HUES64 (cell line): ENCODE measurements around the gene EHD4.

Source experiments
- H3K27ac ChIP-seq: 2 replicates; pipeline ENCODE4 v1.7.0; 2013; ENCODE audit warnings: low read depth, low read length, inconsistent platforms
- H3K27me3 ChIP-seq: 2 replicates; pipeline ENCODE4 v1.6.1; 2013; ENCODE audit warnings: mild to moderate bottlenecking, low read length; ENCODE audit not compliant: insufficient read depth
- H3K36me3 ChIP-seq: 2 replicates; pipeline ENCODE4 v1.6.1; 2013; ENCODE audit warnings: mild to moderate bottlenecking, low read length; ENCODE audit not compliant: insufficient read depth
- H3K4me1 ChIP-seq: 2 replicates; pipeline ENCODE4 v1.6.1; 2013; ENCODE audit warnings: mild to moderate bottlenecking, low read length, moderate library complexity; ENCODE audit not compliant: insufficient read depth
- H3K4me3 ChIP-seq: 2 replicates; pipeline ENCODE4 v1.5.1; 2013; ENCODE audit warnings: mild to moderate bottlenecking, low read length, moderate library complexity
- H3K9ac ChIP-seq: 2 replicates; pipeline ENCODE4 v1.6.1; 2013; ENCODE audit warnings: mild to moderate bottlenecking, low read depth, low read length
- H3K9me3 ChIP-seq: 2 replicates; pipeline ENCODE4 v1.6.1; 2013; ENCODE audit warnings: low read depth, low read length; ENCODE audit not compliant: insufficient read depth
- WGBS: fragments of 150-250, 120-280 bp; methylation state at CpG from one replicate; pipeline ENCODE4 v1.1.7; 2013; ENCODE audit warnings: missing lambda C conversion rate; 5-methylcytosine and 5-hydroxymethylcytosine counted together

Gene EHD4

DNA sequence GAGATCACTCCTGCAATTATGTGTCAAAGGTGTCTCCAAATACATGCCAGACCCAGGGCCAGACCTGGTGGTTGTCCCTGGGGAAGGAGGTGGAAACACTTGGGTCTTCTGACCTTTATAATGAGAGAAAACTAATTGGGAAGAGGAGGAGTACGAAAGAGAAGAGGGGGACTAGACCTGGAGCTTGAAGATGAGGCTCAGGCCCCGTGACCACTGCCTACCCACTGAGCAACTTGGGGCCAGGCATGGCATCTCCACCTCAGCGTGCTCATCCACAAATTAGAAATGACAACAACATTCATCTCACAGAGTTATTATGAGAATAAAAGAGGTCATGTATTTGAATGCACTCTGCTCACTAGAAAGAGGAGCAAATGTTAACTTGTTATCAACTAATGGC lies 59.1 kb downstream of the EHD4 start:
- H3K27me3 ChIP-seq = no peaks in the 10 kb centered on the region
- WGBS = 95% methylated on average over 2 of the region's 3 CpGs
- peaks cover 38% of the 10 kb centered on the region for H3K36me3 ChIP-seq
- no peaks in the 10 kb centered on the region for H3K9me3 ChIP-seq
- H3K9ac ChIP-seq = no peak overlapping the region
- no peak overlapping the region for H3K27ac ChIP-seq
- no peak overlapping the region for H3K4me3 ChIP-seq
- no peaks in the 10 kb centered on the region for H3K4me1 ChIP-seq

DNA sequence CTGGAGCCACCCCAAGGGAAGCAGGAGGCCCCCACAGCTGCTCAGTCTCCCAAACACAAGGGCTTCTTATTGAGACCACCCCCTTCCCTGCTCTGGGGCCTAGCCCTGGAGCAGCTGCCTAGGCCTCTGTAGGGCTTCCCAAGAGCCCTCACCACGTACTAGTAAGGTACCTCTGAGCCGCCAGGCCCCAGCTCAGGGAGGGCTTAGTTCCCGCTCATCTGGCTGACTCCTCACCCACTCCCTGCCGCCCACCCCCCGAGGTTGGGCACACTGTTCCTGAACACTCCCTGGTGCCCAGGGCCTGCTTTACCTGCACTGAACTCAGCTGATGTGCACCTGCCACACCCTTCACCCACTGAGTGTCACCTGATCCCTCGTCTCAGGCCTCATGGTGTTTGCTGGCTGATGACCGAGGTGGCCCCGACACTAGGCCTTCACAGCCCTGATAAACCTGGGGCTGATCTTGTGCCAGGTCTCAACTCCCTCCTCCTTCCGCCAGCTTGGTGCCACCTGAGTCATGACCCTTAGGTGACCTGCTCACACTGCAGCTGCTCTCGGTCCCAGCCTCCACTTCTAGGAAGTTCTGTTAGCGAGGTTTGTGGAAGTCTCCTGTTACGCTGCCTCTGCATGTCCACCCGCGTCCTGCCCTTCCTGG lies 60.5 kb downstream of the EHD4 start:
- no peaks in the 10 kb centered on the region for H3K4me1 ChIP-seq
- H3K36me3 ChIP-seq = peaks cover 44% of the 10 kb centered on the region
- WGBS = 97% methylated on average over 14 of the region's 14 CpGs
- 0 out of 2 replicates have a peak, but pooled peaks cover 2% of the 10 kb centered on the region for H3K9me3 ChIP-seq
- no peak overlapping the region for H3K4me3 ChIP-seq
- H3K27me3 ChIP-seq = no peaks in the 10 kb centered on the region
- no peak overlapping the region for H3K27ac ChIP-seq
- no peak overlapping the region for H3K9ac ChIP-seq

DNA sequence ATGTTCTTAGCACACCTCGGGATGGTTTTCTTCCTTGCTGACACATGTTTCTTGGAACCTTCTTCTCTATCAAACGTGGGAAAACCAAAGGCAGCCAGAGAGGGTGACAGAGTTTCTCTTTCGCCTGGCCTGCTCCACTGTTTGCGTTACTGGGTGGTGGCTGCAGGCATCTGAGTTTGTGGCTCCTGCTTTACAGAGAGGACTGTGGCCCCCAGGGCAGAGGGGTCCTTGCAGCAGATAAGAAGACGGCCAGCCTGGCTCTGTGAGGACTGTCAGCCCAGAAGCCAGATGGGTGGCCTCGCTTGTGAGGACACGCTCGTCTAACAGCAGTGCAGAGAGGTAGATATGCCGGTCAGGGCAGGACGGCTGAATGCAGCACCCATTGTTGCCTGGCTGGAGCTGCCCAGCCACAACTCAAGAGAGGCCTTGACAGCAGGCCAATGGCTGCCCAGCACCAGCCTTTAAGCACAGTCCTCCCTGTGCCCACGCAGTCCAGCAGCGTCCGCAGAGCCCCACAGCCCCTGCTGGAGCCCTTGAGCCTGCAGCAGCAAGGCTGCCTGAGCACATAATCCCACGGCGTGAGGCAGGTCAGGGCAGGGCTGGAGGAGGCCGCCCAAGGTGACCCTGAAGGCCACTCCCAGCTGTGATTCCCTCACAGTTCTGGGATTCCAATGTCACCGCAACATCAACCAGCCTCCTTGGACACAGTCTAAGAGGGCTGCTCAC lies 63.5 kb downstream of the EHD4 start:
- Histone ChIP-seq H3K27me3 (no peaks in the 10 kb centered on the region), H3K36me3 (peaks cover 47% of the 10 kb centered on the region), H3K4me1 (no peaks in the 10 kb centered on the region), H3K9me3 (0 out of 2 replicates have a peak, but pooled peaks cover 7% of the 10 kb centered on the region), H3K4me3 (no peak overlapping the region), H3K27ac (no peak overlapping the region), H3K9ac (no peak overlapping the region)
- WGBS = 90% methylated on average over 17 of the region's 17 CpGs

DNA sequence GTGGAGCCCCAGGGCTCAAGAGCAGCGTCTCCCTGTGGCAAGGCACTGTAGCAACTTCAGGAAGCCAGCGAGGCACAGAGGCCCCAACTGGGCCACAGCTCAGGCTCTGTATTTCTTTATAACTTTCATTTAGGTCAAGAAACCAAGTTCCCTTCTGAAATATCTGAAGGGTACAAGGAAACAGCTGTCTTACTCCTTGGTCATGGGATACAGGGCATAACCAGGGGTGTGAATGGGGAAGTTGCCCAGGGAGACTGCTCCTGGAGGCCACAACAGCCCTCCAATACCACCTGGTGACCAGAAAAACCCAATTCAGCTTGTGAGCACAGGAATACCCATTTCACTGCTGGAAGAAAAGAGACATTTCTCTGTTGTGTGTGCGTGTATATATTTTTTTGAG lies 65.2 kb downstream of the EHD4 start:
- H3K9ac ChIP-seq = no peak overlapping the region
- 78% methylated on average over 3 of the region's 3 CpGs for WGBS
- H3K27ac ChIP-seq = no peak overlapping the region
- peaks cover 51% of the 10 kb centered on the region for H3K36me3 ChIP-seq
- no peaks in the 10 kb centered on the region for H3K27me3 ChIP-seq
- H3K4me1 ChIP-seq = no peaks in the 10 kb centered on the region
- H3K9me3 ChIP-seq = 0 out of 2 replicates have a peak, but pooled peaks cover 7% of the 10 kb centered on the region
- H3K4me3 ChIP-seq = no peak overlapping the region

DNA sequence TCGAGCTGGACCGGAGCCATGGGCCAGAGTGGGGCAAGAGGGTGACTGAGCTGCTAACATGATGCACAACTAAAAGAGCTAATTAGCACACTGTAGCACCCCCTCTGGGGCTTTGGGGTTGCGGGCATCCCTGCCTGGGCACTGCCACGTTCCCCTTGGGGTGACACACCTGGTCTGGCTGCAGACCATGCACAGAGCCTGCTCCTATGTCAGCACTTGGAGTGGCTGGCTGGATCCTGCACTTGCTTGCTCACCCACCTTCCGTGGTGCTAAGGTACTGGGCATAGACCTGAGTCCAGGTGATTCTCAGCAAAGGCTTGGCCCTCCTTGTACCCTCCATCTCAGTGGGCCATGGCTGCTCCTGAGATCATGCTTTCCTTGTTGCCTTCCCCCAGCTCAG lies 65.7 kb downstream of the EHD4 start:
- no peaks in the 10 kb centered on the region for H3K27me3 ChIP-seq
- H3K9ac ChIP-seq = no peak overlapping the region
- H3K9me3 ChIP-seq = 0 out of 2 replicates have a peak, but pooled peaks cover 7% of the 10 kb centered on the region
- H3K36me3 ChIP-seq = peaks cover 47% of the 10 kb centered on the region
- no peak overlapping the region for H3K27ac ChIP-seq
- 89% methylated on average over 5 of the region's 5 CpGs for WGBS
- H3K4me3 ChIP-seq = no peak overlapping the region
- no peaks in the 10 kb centered on the region for H3K4me1 ChIP-seq

DNA sequence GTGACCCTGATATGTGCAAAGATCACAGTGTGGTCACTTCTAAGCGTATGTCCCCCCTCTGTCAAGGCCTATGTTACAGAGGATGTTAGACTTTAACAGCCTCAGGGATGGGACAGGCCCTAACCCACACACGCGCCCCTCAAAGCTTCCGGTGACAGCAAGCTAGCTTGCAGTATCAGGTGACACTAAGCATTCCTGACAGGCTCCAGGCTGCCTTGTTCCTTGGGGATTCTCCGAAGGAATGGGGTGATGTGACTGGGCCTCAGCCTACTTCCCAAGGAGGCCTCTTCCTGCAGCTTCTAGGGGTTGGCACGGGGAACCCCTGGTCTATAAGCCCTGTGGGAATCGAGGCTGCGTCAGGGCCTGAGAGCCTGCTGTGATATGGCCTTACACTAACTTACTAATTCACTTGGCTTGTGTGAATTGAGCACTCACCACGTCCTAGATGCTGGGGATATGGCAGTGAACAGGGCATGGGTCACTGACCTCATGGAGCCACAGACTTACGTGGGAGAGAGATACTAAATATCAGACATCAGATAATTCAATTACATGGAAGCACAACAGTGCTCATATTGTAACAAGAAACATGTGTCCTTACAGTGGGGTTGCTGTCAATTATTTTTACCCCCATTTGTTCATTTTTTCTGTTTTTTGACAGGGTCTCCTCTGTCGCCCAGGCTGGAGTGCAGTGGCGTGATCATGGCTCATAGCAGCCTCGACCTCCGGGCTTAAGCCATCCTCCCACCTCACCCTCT lies 67.1 kb downstream of the EHD4 start:
- H3K27ac ChIP-seq = no peak overlapping the region
- H3K9ac ChIP-seq = no peak overlapping the region
- peaks cover 47% of the 10 kb centered on the region for H3K36me3 ChIP-seq
- H3K9me3 ChIP-seq = 0 out of 2 replicates have a peak, but pooled peaks cover 7% of the 10 kb centered on the region
- H3K4me3 ChIP-seq = no peak overlapping the region
- no peaks in the 10 kb centered on the region for H3K27me3 ChIP-seq
- WGBS = 92% methylated on average over 14 of the region's 14 CpGs
- no peaks in the 10 kb centered on the region for H3K4me1 ChIP-seq

DNA sequence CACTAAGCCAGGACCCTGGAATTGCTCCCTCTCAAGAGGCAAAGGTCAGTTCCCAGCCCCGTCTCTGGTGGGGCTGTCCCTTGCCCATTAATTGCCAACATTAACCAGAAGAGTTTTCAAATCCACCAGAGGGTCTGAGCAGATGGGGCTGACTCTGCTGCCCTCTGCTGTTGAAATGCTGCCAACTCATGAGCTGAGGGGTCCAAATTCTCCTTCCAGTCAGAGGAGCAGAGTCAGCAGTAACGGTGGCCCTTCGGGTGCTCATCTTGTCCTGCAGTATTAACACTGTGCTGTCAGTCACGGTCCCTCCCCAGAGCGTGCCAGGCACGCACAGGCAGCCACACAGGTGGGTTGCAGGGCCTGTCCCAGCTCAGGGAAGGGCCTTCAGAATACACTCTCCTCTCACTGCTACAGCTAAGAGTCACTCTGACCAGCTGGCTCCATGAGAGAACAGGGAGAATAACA lies 67.8 kb downstream of the EHD4 start:
- Histone ChIP-seq H3K27ac (no peak overlapping the region), H3K4me1 (no peaks in the 10 kb centered on the region), H3K4me3 (no peak overlapping the region), H3K9me3 (0 out of 2 replicates have a peak, but pooled peaks cover 7% of the 10 kb centered on the region), H3K9ac (no peak overlapping the region), H3K36me3 (peaks cover 50% of the 10 kb centered on the region), H3K27me3 (no peaks in the 10 kb centered on the region)
- 35% methylated on average over 6 of the region's 6 CpGs for WGBS

DNA sequence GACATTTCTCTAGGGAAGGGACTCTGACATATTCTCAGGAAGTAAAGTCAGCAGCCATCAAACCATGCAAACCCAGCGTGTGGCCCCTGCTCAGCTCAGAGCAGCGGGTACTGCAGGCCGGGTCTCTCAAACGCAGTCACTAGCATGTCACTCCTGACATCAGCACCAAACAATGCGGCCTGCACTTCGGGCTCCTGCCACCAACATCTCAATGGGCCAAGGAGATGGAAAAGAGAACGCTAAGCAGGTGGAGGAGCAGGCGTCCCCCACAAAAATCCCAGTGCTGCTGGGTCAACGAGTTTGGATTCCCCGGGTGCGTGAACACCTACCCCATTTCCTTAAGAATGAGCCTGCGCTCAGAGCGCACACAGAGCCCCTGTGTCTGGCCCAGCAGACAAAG lies 68.6 kb downstream of the EHD4 start:
- Histone ChIP-seq H3K9me3 (0 out of 2 replicates have a peak, but pooled peaks cover 7% of the 10 kb centered on the region), H3K27me3 (no peaks in the 10 kb centered on the region), H3K4me3 (no peak overlapping the region), H3K36me3 (peaks cover 49% of the 10 kb centered on the region), H3K9ac (no peak overlapping the region), H3K27ac (no peak overlapping the region), H3K4me1 (no peaks in the 10 kb centered on the region)
- 86% methylated on average over 13 of the region's 13 CpGs for WGBS

DNA sequence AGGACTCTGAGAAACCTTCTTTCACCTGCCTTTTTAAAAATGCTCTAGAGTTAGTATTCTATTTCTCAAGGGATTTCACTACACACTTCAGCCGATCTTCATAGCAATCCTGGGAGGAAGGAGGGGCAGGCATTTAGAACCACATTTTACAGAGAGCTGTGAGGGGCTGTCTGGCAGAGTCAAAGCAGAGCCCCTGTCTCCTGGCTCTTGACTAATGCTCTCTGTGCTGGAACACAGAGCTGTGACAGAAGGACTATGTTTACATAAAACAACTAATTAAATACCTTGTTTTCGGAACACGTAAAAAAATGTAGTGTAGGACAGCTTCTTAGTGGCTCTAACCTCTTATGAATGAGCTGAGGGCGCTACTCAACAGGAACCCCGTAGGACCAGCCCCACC lies 70.9 kb downstream of the EHD4 start:
- H3K27me3 ChIP-seq = no peaks in the 10 kb centered on the region
- 92% methylated on average over 5 of the region's 5 CpGs for WGBS
- H3K4me1 ChIP-seq = no peaks in the 10 kb centered on the region; the same call in 1 of the 2 replicates
- H3K36me3 ChIP-seq = peaks cover 27% of the 10 kb centered on the region
- H3K4me3 ChIP-seq = no peak overlapping the region
- no peak overlapping the region for H3K27ac ChIP-seq
- H3K9me3 ChIP-seq = 0 out of 2 replicates have a peak, but pooled peaks cover 4% of the 10 kb centered on the region
- H3K9ac ChIP-seq = no peak overlapping the region

DNA sequence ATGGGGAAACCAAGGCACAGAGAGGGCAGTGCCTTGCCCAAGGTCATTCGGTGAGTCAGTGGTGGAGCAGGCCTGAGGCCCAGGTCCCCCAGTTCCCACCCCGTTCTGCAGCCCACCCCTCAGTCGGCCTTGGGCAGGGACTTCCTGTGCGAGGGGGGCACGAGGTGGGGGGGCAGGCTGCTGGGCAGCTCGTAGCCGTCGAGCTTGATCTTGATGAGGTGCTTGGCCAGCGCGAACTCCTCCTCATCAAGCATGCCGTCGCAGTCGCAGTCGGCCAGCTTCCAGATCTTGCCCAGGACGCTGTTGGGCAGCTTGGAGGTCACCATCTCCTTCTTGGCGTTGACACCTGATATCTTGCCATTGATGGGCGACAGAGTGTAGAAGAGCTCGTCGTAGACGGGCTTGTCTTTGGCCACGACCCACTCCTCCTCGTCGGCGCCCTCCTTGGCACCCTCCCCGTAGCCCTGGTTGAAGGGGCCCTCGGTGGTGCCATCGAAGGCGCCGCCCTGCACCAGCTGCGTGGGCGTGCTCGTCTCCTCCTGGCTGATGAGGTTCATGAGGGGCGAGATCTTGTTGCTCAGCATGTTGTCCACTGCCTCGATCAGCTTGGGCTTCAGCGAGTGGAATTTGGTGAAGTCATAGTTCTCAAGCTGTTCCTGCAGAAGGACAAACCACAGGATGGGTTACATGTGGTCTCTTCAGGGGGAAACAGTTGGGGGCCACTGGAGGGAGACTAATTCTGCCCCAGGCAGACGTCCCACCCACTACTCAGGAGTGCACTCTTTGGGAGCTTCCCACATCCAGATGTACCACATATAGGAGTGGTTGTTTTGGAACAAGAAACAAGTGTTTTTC lies 71.6 kb downstream of the EHD4 start:
- Histone ChIP-seq H3K27me3 (no peaks in the 10 kb centered on the region), H3K27ac (no peak overlapping the region)
- WGBS = 94% methylated on average over 35 of the region's 36 CpGs

More for the DNA sequence above, 71.6 kb downstream of the EHD4 start:
- Histone ChIP-seq H3K9me3 (no peaks in the 10 kb centered on the region), H3K36me3 (peaks cover 22% of the 10 kb centered on the region), H3K4me3 (no peak overlapping the region), H3K4me1 (no peaks in the 10 kb centered on the region; the same call in 1 of the 2 replicates), H3K9ac (no peak overlapping the region)
